ENCODE measurements around the gene FHIP1A.

DNA sequence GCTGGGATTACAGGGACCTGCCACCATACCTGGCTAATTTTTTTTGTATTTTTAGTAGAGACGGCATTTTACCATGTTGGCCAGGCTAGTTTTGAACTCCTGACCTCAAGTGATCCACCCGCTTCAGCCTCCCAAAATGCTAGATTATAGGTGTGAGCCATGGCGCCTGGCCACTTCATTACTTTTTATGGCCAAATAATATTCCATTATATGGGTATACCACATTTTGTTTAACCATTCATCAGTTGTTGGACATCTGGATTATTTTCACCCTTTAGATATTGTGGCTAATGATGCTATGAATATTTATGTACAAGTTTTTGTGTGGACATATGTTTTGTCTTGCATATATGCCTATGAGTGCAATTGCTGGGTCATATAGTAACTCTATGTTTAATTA, 8.6 kb upstream of the FHIP1A start:
- TF ChIP-seq POLR2AphosphoS5 (IDR thresholded peaks at IDR 0.05) = no peak
- TF ChIP-seq, protein P1, sequence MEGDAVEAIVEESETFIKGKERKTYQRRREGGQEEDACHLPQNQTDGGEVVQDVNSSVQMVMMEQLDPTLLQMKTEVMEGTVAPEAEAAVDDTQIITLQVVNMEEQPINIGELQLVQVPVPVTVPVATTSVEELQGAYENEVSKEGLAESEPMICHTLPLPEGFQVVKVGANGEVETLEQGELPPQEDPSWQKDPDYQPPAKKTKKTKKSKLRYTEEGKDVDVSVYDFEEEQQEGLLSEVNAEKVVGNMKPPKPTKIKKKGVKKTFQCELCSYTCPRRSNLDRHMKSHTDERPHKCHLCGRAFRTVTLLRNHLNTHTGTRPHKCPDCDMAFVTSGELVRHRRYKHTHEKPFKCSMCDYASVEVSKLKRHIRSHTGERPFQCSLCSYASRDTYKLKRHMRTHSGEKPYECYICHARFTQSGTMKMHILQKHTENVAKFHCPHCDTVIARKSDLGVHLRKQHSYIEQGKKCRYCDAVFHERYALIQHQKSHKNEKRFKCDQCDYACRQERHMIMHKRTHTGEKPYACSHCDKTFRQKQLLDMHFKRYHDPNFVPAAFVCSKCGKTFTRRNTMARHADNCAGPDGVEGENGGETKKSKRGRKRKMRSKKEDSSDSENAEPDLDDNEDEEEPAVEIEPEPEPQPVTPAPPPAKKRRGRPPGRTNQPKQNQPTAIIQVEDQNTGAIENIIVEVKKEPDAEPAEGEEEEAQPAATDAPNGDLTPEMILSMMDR (IDR thresholded peaks at IDR 0.05) = no peak
- no peak for TF ChIP-seq POLR2A (IDR thresholded peaks at IDR 0.05)

All from prostate gland (tissue), 2 donors.